Osteoblast (primary cell): ENCODE results near the gene MYOM1. TPM values are rescaled to one million over a fixed set of nuclear protein-coding genes. Genes with fewer than 3 reads are reported as not detected.

Source experiments
- DNase-seq: peaks from one replicate; pipeline ENCODE4 v3.0.0; 2011; ENCODE audit warnings: low spot score, mixed read lengths; ENCODE audit not compliant: insufficient read length; ENCODE audit errors: missing footprints
- H2AFZ ChIP-seq: 2 replicates; pipeline ENCODE4 v1.6.0; 2011; ENCODE audit warnings: mild to moderate bottlenecking, low read length
- H3K27ac ChIP-seq: 2 replicates; pipeline ENCODE4 v1.5.1; 2011; ENCODE audit warnings: mild to moderate bottlenecking, low read depth, low read length, moderate library complexity
- H3K27me3 ChIP-seq: 2 replicates; pipeline ENCODE4 v1.6.0; 2012; ENCODE audit warnings: mild to moderate bottlenecking, control low read depth, inconsistent platforms, low read length, moderate library complexity; ENCODE audit not compliant: insufficient read depth
- H3K36me3 ChIP-seq: 2 replicates; pipeline ENCODE4 v1.5.1; 2011; ENCODE audit warnings: mild to moderate bottlenecking, low read length, control low read depth, moderate library complexity; ENCODE audit not compliant: insufficient read depth
- H3K4me1 ChIP-seq: 2 replicates; pipeline ENCODE4 v1.5.1; 2011; ENCODE audit warnings: mild to moderate bottlenecking, low read length, control low read depth, moderate library complexity; ENCODE audit not compliant: insufficient read depth
- H3K4me2 ChIP-seq: 2 replicates; pipeline ENCODE4 v1.6.0; 2011; ENCODE audit warnings: mild to moderate bottlenecking, low read length; ENCODE audit not compliant: insufficient read depth
- H3K4me3 ChIP-seq: fragments of 200-600 bp; sonication (generic); 3 replicates; pipeline ENCODE4 v1.5.1; 2012; ENCODE audit warnings: mild to moderate bottlenecking, low read length, inconsistent platforms; ENCODE audit not compliant: insufficient read depth
- H3K79me2 ChIP-seq: 2 replicates; pipeline ENCODE4 v1.6.0; 2012; ENCODE audit warnings: mild to moderate bottlenecking, low read length, control low read depth, inconsistent platforms; ENCODE audit not compliant: insufficient read depth
- H3K9me3 ChIP-seq: 2 replicates; pipeline ENCODE4 v1.5.1; 2011; ENCODE audit warnings: low read depth, low read length, control low read depth
- H4K20me1 ChIP-seq: 2 replicates; pipeline ENCODE4 v1.6.0; 2012; ENCODE audit warnings: mild to moderate bottlenecking, low read length, control low read depth; ENCODE audit not compliant: insufficient read depth
- CTCF ChIP-seq: IDR thresholded peaks from 2 replicates; pipeline ENCODE4 v1.5.1; 2011; ENCODE audit warnings: mild to moderate bottlenecking, low read depth, low read length, moderate library complexity; ENCODE audit errors: extremely low read depth
- total RNA-seq: library from RNA; depleted of rRNA; stranded (reverse); fragments of >200 nt; gene quantifications from 2 replicates; pipeline ENCODE4 v1.2.3, GENCODE V29; 2012

Gene MYOM1
- total RNA-seq, 1 donor = 1.8 TPM

- Histone ChIP-seq H3K36me3 (no peaks in the 10 kb centered on the region), H3K4me3 (no peak overlapping the region), H3K4me2 (no peak overlapping the region), H3K27ac (no peak overlapping the region), H4K20me1 (no peaks in the 10 kb centered on the region), H3K27me3 (peaks cover 3% of the 10 kb centered on the region), H3K79me2 (no peaks in the 10 kb centered on the region), H3K9me3 (no peaks in the 10 kb centered on the region), H3K4me1 (no peaks in the 10 kb centered on the region), H2AFZ (no peak overlapping the region)
- TF ChIP-seq CTCF = no peak
- no peak for DNase-seq
Observed at GRCh38 chr18:3192752-3193151, 27.0 kb downstream of the MYOM1 start.

GRCh38 chr18:3192286-3192685 is 27.5 kb downstream of the MYOM1 start:
- Histone ChIP-seq H3K79me2 (no peaks in the 10 kb centered on the region), H3K4me2 (no peak overlapping the region), H3K27ac (no peak overlapping the region), H2AFZ (no peak overlapping the region), H3K27me3 (peaks cover 3% of the 10 kb centered on the region), H4K20me1 (no peaks in the 10 kb centered on the region), H3K9me3 (no peaks in the 10 kb centered on the region), H3K4me1 (no peaks in the 10 kb centered on the region), H3K4me3 (no peak overlapping the region), H3K36me3 (no peaks in the 10 kb centered on the region)
- no peak for TF ChIP-seq CTCF
- DNase-seq = no peak

GRCh38 chr18:3190610-3191009 is 29.2 kb downstream of the MYOM1 start:
- H3K4me1 ChIP-seq = no peaks in the 10 kb centered on the region

GRCh38 chr18:3189884-3190283 is 29.9 kb downstream of the MYOM1 start:
- Histone ChIP-seq H3K4me3 (no peak overlapping the region), H3K9me3 (no peaks in the 10 kb centered on the region)
- no peak for TF ChIP-seq CTCF

More at GRCh38 chr18:3190610-3191009, 29.2 kb downstream of the MYOM1 start:
- peaks cover 3% of the 10 kb centered on the region for H3K27me3 ChIP-seq
- H2AFZ ChIP-seq = no peak overlapping the region
- no peaks in the 10 kb centered on the region for H3K79me2 ChIP-seq
- no peak for TF ChIP-seq CTCF
- no peak for DNase-seq
- H3K9me3 ChIP-seq = no peaks in the 10 kb centered on the region
- H3K36me3 ChIP-seq = no peaks in the 10 kb centered on the region
- H4K20me1 ChIP-seq = no peaks in the 10 kb centered on the region
- no peak overlapping the region for H3K4me3 ChIP-seq
- H3K27ac ChIP-seq = no peak overlapping the region
- H3K4me2 ChIP-seq = no peak overlapping the region

More at GRCh38 chr18:3189884-3190283, 29.9 kb downstream of the MYOM1 start:
- DNase-seq = no peak
- Histone ChIP-seq H3K27me3 (no peaks in the 10 kb centered on the region), H4K20me1 (no peaks in the 10 kb centered on the region), H3K4me1 (no peaks in the 10 kb centered on the region), H3K36me3 (no peaks in the 10 kb centered on the region), H3K79me2 (no peaks in the 10 kb centered on the region), H3K4me2 (no peak overlapping the region), H2AFZ (no peak overlapping the region), H3K27ac (no peak overlapping the region)
